ENCODE measurements around the gene ARL5B.

GRCh38 chr10:18665815-18666558 is 6.8 kb downstream of the ARL5B start:
- TF ChIP-seq EZH2 (IDR thresholded peaks at IDR 0.05; ENCODE audit: insufficient read depth, low read length) (no peak), CTCF (IDR thresholded peaks at IDR 0.05; ENCODE audit: insufficient read depth, low read depth, low read length) (no peak)
